Stimulated activated CD4-positive, alpha-beta T cell treated with anti-CD3 and anti-CD28 coated beads, Interleukin-4, amount 100 ng/mL, for 48 hours (primary cell): Measurements from ENCODE around the gene PTPRM.
A peak's percentile ranks its signal among the peaks of the same experiment; 100 is the strongest.

Experiments
- DNase-seq, 2 donors: peaks; one replicate each; pipeline ENCODE4 v3.0.0-alpha.2; 2020; ENCODE audit warnings: low read depth in 2 of 2

Gene PTPRM

DNA sequence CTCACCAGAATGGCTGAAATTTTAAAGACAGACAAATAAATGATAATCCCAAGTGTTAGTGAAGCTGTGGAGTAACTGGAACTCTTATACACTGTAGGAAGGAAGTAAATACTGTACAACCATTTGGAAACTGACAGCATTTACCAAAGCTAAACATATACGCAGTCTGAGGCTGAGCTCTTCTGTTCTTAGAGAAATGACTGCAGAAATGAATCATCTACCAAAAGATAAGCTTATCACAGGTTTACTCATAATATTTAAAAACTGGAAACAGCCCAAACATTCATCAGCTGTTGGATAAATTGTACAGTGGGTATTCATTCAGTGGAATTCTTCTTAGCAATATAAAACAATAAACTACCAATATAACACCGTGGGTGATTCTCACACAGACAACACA lies 824.0 kb downstream of the PTPRM start:
- no peak for DNase-seq

GRCh38 chr18:8396254-8396653 lies 829.1 kb downstream of the PTPRM start:
- no peak for DNase-seq

DNA sequence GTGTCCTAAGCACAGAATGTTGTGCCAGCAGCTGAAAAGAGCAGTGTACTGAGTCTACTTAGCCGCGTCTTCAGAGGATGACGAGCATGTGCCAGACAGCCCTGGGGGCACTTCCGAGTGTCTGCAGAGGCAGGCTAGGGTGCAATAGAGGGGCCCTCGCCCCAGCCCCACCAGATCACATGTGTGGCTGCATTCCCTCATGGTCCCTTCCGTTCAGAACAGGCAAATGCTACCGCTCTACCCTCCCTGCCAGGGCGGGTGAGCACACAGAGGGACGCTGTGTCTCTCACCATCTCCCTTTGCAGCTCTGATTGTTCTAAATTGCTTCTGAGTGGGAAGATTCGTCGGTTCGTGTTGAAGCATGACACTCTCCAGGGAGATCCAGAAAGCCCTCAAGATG lies 829.9 kb downstream of the PTPRM start:
- no peak for DNase-seq

DNA sequence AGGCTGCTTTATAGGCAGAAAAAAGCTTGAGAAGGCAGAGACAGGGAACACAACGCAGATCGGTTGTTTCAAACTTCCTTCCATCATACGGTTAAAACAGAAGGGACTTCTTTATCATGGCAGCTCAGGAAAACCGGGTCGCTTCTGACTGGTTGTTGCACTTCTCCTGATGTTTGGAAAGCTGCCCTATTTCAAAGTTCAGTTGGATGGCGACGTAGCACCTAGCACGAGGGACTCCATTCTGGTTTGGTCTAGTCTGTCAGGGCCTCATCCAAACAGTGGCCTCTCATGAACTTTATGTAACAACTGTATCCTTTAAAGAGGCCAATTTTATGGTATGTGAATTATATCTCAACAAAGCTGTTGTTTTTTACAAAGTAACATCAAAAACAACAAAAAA lies 832.0 kb downstream of the PTPRM start:
- DNase-seq, result no peak

DNA sequence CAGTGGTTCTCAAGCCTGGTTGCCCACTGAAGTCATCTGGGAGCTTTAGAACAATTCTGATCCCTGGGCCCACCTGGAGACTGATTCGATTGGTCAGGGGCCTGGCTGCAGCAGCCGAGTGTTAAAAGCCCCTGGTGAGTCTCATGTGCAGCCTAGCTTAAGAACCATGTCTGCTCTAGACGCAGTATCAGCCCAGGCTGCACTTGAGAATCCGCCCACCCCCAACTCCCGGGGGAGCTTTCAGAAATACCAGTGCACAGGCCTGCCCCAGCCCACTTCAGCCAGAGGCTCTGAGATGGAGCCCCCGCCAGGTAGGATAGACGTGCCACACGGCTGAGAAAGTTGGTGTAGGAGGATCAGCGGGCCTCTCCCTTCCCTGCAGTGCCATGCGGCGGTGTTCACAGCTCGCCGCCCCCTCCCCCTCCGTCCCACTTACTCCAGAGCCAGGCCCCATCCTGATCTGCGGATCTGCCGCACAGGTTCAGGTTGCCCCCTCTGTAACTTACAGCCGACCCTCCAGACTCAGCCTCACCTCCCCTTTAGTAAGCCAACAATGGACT lies 833.2 kb downstream of the PTPRM start:
- DNase-seq, result no peak

DNA sequence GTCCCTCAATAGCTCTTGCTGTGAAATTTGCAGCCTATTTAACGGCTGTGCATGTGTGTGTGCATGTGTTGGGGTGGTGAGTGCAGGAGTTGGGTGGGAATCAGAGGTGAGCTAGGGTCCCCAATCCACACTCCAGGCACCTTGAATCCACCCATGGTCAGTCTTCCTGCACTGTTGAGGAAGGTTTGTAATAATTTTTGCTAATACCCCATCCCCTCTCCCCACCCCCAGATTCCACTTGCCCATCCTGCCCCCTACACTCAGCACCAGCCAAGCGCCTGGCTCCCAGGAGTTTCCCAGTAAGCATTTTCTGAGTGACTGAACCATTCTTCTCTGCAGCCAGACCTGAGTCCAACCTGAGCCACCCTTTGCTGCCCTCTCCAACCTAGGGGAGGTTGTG lies 833.7 kb downstream of the PTPRM start:
- DNase-seq, result no peak

DNA sequence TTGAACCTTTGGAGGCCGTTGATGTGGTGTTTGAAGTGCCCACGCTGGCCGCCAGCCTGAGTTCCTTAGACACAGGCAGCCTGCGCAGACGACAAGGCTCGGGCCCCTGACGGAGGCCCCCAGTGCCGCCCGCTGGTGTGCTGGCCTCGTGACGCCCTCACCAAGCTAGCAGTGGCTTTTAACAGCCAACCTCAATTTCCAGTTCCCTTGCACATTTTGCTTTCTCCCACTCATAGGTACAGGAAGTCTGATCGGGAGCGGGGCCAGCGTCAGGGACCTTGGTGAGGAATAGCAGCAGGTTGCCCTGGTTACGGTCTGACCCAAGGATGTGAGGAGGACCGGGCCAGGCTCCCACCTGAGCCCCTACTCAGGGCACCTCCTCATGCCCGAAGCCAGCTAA lies 834.5 kb downstream of the PTPRM start:
- no peak for DNase-seq

- no peak for DNase-seq
These were observed 835.1 kb downstream of the PTPRM start for GRCh38 chr18:8402237-8402636.

GRCh38 chr18:8403713-8404112 lies 836.6 kb downstream of the PTPRM start:
- DNase-seq, result no peak

DNA sequence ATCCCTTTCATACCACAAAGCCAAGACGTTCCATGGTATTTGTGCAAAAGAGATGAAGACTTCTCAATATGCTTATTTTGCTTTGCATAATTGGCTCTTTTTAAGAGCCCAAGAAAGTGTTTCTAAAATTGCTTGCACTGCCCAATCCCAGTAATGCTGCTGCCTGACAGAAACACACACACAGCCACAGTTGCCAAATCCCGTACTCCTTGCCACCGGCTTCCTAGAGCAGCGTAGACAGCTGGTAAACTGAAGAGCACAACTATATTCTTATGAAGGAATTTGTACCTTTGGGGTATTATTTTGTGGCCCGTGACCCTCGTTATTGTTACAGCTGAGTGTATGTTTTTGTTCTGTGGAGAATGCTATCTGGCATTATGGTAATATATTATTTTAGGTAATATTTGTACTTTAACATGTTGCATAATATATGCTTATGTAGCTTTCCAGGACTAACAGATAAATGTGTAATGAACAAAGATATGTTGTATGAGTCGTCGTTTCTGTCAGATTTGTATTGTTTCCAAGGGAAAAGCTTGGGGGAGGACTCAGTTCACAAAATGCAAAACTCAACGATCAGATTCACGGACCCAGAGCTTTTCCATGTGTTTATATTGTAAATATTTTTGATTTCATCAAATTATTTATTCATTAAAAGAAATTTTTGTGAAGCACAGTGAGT lies 839.2 kb downstream of the PTPRM start:
- DNase-seq, result no peak

DNA sequence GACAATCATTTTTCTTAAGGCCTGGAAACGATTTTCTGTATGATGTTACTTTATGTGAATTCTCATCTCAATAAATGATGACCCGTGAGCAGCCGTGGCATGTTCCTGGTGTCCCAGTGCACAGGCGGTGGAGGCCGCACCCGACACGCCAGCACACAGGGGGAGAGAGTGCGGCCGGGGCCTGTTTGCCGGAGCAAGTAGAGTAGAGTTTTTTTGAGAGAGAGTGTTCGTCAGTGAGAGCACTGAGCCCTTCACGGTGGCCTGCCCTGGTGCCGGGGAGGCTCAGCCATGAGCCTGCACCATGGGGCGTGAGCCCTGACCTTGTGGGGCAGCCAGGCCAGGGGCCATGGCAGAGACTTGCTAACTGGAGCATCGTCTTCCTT lies 839.7 kb downstream of the PTPRM start:
- DNase-seq, result no peak

GRCh38 chr18:8409151-8409550 lies 842.0 kb downstream of the PTPRM start:
- no peak for DNase-seq

- DNase-seq, result no peak
These were observed 844.4 kb downstream of the PTPRM start for GRCh38 chr18:8411492-8411891.

DNA sequence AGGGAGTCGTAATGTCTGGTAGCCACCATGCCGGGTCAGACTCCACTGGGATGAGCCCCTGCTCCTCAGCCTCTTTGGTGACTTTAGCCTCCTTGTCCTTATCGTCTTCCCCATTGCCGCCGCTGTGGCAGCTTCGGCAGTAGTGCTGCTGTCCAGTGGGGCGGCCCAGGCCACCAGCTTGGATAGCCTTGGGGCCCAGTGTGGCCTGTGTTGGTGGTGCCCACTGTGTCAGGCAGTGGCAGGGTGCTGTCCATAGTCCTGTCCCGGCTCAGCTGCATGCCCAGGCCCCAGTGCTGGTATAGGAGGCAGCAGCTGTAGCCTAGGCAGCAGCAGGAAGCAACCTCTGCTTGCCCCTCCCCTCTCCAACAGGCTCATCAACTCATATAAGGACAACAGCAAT lies 845.0 kb downstream of the PTPRM start:
- DNase-seq, result no peak

- DNase-seq, result no peak
These were observed 846.1 kb downstream of the PTPRM start for GRCh38 chr18:8413189-8413588.

- no peak for DNase-seq
These were observed 846.6 kb downstream of the PTPRM start for GRCh38 chr18:8413751-8414150.

GRCh38 chr18:8416212-8417019 lies 849.3 kb downstream of the PTPRM start:
- DNase-seq, result no peak

GRCh38 chr18:8422391-8422790 lies 855.3 kb downstream of the PTPRM start:
- DNase-seq, result no peak

- no peak for DNase-seq
These were observed 856.0 kb downstream of the PTPRM start for GRCh38 chr18:8423051-8423557.

GRCh38 chr18:8424481-8424880 lies 857.4 kb downstream of the PTPRM start:
- no peak for DNase-seq

DNA sequence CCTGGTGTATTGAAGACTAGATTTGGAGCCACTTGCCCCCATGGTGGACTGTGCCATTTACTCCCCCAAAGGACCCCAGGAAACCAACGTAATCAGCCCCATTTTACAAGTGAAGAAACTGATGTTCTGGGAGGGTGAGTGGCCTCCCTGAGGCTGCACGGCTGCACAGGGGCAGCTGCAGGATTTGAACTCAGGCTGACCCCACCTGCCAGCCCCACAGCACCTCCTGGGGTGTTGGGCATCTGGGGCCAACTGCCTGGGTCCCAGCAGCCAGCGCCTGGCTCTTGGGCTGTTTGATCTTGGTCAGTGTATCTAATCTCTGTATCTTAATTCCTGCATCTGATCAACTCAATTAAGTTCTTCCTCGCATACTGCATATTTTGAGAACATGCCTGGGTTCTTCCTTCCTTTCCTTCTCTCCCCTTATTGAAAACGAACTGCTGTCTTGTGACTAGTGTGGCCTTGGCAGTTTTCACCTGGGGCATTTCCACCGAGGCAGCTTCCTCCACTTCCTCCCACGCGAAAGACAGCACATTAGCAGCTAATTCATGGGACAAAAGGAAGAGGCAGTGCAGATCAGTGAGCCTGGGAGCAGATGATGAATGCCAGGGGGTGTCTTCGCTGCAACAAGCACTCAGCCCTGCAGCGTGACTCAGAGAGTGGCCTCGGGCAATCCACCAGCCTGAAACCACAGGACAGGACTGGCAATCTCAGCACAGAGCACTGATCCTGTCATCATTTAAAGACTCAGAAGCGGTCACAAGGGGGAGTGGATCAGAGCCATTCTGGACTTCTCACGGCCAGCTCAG lies 858.0 kb downstream of the PTPRM start:
- no peak for DNase-seq

GRCh38 chr18:8426401-8426800 lies 859.3 kb downstream of the PTPRM start:
- DNase-seq, result peak; percentile 4 to 8
